HG03159 (cell line): ENCODE results near the gene DNHD1.
"Not testable (repeated sequence)": the region's sequence is repeated elsewhere in the genome, so short reads cannot be mapped to it uniquely, and the experiment has no call there.

Experiments
- ATAC-seq: cut with Tn5 transposase; IDR thresholded peaks from one replicate; pipeline ENCODE4 v1.9.1; 2021; ENCODE audit warnings: mild to moderate bottlenecking, moderate library complexity; ENCODE audit not compliant: unreplicated experiment

DNHD1 gene

DNA sequence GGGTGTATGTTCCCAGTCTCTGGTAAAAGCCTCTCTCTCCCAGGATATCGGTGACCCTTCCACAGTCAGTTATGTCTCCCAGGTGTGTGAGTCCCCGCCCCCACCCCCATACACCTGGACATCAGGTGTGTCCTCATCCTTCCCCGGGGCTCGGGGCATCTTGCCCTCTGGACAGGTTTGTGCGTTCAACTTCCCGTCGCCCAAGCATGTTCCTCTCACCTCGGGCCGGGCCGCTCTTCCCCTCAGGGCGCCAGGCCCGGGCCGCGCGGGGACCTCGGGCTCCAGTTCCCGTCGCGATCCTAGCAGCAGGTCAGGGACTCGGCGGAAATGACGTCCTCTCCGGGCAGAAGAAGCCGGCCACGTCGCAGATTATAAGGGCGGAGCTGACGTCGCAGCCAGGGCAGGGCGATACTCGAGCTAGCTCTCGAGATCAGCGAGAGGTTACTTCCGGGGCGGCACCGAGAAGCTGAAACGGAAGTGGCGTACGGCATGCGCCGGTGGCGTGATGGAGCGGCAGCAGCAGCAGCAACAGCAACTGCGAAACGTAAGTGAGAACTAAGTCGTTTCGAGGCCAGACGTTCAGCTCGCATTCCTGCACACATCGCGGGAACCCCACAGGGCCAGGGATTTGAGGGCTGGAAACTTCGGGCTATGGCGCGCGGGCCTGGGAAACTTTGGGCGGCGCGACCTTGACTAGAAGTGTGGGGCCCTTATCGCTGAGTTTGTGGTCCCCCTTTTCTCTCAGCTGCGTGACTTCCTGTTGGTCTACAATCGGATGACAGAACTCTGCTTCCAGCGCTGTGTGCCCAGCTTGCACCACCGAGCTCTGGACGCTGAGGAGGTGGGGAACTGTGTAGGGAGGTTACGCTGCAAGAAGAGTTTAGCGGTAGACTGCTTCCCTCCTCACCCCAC is 15.8 kb upstream of the DNHD1 start, which contains the start of the genes ARFIP2 and TIMM10B:
Gene ARFIP2 (minus strand): TSS at position 320 of the 912 bp plus-strand sequence. CDS start 910 bp downstream, outside the sequence.
Gene TIMM10B (plus strand): TSS at position 490 of the 912 bp plus-strand sequence. CDS start 16 bp downstream, at position 506.
- peak; percentile 99 for ATAC-seq

DNA sequence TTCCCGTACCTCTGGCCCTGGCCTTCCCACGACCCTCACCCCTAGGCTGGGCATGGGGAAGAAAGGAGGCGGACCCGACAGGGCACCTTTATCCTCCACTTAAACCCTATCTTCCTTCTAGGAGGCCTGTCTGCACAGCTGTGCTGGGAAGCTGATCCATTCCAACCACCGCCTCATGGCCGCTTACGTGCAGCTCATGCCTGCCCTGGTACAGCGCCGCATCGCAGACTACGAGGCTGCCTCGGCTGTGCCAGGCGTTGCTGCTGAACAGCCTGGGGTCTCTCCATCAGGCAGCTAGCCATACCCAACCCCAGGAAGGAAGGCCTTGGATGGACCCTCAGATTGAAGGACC is 15.2 kb upstream of the DNHD1 start:
- peak; percentile 4 for ATAC-seq

DNA sequence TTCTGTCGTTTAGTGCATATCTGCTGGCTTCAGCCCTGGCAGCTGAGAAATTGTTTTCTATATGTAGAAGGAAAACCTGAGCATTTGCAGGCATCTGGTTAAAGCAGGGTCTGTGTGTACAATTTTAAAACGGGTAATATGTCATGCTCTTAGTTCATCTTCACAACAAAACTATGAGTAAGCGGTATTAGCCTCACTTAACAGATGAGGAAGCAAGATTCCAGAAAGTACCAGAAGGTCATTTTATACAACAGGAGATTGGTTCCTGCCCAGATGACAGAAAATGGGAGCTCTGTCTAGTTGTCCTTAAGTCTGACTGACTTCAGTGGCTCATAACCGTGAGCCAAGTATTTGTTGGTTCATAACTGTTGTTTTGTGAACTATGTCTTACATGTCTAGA is 14.6 kb upstream of the DNHD1 start:
- ATAC-seq, result no peak

DNA sequence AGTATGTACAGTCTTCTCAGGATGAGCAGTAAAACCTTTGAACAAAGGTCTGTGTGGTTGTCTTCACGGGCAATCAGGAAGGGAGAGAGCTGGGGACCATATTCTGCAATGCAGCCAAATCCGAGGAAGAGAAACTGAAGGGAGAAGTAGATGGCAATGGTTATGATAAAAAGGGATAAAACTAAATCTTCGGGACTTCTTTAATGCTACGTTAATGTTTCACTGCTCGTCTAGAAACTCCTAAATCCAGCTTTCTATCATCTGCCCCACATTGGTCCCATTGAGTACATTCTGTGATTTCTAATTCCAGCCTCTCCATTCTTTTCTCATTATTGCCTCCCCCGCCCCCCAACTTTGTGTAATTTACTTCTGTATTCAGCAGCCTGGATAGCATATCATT is 14.1 kb upstream of the DNHD1 start:
- ATAC-seq, result no peak

DNA sequence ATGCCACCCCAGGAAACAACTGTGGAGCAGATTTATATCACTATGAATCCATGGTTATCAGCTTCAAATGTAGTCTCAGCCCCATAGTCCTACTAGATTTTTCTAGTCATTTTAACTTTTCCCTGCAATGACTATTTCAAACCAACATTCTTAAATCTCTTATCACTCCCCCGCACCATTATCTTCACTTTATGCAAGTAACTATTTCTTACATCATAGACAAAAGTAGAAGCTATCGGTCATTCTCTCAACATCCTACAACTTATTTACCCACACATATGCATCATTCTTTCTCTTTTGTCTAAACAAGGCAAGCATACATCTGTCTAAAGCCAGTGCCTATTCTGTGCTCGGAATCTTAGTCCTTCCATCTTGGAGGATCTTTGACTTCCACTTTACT is 11.4 kb upstream of the DNHD1 start:
- ATAC-seq, result no peak

DNA sequence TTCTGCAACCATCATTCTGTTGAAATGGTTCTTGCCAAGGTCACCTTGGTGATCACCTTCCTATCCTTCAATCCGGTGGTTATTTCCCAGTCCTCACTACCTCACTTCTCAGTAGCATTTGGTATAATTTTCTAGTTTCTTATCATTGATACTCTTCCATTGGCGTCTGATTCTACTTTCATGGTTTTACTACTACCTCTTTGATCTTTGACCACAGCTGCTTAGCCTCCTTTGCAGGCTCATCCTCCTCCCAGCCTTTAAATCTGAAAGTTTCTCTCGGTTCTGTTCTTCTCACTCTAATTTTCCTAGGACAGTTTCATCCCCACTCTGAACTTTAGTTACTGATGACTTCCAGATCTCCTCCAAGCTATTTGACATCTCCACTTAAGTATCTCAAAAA is 10.8 kb upstream of the DNHD1 start:
- no peak for ATAC-seq

DNA sequence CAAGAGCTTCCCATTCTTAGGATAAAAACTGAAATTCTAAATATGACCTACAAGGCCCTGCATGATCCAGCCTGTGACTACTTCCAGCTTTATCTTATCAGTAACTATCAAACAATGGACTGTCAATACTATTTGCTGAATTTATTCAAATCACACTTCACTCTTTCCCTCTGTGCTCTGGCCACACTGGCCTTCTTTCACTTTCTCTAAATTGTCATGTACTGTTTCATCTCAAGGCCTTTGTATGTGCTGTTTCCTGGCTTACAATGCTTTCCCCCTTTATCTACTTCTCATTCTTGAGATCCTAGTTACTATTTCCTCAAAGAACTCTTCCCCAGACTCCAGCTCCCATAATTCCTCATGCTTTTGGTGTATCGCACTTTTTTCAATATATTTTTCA is 10.1 kb upstream of the DNHD1 start:
- no peak for ATAC-seq

DNA sequence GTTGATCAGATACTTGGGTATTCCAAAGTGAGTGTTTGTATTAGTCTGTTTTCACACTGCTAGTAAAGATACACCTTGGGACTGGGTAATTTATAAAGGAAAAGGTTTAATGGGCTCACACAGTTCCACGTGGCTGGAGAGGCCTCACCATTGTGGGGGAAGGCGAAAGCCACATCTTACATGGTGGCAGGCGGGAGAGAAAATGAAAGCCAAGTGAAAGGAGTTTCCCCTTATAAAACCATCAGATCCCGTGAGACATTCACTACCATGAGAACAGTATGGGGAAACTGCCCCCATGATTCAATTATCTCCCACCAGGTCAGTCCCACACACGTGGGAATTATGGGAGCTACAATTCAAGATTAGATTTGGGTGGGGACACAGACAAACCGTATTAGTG is 8.7 kb upstream of the DNHD1 start:
- no peak for ATAC-seq

DNA sequence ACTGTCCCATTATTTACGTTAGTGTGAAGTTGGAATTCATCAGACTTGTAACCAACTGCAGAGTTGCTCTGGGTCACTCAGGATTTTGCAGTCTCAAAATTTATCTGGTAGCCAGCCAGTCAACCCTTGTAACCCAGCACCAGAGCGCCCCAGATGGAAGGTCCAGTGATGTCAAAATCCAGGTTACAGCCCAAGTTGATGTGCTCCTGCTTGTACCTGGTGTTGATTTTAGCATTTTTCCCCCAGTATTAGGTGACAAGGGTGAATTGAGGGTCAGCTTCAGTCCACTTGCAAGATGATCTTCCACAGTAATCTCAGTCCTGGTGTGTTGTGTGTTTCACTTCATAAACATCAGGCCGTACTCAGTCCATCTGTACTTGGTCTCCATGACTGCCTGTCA is 8.3 kb upstream of the DNHD1 start:
- ATAC-seq, result no peak

DNA sequence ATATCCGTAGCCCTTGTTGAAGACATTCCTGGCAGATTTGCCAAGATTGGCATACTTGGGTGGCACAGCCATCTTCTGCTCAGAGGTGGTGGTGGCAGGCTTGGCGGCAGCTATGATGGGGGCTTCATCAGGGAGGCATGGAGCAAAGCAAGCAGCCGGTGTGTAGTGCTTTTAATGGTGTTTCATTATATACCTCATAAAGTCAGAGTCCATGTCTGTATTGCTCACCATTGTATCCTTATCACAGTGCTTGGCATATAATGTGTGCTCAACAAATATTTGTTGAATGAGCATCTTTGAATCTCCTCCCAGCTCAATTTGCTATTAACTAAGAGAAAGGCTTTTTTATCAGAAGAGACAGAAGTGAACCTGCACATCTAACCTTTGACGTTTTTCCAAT is 7.8 kb upstream of the DNHD1 start:
- no peak for ATAC-seq

DNA sequence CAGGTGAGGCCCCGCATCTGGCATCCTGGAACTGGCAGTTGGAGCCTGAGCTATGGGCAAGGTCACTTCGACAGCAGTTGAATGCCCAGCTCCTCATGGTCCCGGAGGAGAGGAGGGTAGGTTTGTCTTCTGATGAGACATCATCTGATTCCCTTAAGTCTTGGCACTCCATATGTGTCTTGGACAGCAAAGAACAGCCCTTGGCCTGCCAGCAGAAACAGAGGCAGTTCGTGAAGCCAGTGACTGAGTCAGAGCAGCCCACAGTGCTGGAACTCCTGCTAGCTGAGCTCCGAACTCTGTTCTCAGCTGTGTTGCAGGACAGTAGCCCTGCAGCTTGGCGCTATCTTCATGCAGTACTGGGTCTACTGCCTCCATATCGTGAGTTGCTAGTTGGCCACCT is 1.0 kb downstream of the DNHD1 start:
- ATAC-seq, result no peak

DNA sequence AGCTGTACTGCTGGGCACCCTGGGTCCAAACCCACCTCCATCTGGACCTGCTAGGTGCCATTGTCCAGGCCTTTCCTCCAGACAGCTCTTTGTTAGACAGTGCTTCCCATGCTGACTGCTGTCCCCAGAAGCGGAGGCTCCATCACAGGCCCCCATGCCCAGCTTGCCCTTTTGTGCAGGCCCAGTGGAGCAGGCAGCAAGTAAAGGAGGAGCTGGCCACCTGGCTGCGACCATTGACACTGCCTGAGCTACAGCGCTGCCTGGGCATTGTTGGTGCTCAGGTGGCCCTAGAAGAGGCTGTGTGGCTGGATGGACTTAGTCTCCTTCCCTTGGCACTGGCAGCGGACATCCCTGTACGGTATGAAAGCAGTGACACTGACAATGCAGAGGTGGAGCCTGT is 1.5 kb downstream of the DNHD1 start:
- no peak for ATAC-seq

DNA sequence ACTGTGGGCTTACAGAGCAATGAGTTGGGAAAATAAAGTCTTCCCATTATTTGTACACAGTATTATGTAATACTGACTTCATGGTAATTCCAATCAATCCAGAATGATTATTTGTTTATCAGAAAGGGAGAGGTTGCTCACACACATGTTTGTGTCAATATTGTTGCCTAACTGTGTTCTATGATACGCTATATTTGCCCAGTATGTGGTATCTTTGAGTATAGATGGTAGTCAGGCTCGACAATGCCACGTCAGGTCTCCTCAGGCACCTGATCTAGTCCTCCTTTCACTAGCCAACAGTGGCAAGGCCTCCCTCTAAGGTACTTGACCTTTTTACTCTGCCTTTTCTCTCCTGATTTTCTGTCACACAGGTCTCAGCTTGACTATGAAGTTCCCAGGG is 5.3 kb downstream of the DNHD1 start:
- ATAC-seq, result no peak

DNA sequence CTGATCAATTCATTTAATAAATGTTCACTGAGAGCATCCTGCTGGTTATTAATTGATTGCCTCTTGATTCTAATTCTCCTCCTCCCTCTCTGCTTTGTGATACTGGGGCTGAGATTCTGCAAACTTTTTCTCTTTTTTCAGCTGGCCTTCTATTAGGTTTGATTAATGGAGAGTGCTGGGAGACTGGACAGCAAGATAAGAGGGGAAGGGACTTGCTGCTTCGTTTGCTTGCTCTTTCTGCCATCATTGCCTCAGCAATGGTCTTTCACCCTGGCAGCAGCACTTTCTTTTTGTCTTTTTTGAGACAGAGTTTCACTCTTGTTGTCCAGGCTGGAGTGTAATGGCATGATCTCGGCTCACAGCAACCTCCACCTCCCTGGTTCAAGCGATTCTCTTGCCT is 7.1 kb downstream of the DNHD1 start:
- ATAC-seq, result no peak

DNA sequence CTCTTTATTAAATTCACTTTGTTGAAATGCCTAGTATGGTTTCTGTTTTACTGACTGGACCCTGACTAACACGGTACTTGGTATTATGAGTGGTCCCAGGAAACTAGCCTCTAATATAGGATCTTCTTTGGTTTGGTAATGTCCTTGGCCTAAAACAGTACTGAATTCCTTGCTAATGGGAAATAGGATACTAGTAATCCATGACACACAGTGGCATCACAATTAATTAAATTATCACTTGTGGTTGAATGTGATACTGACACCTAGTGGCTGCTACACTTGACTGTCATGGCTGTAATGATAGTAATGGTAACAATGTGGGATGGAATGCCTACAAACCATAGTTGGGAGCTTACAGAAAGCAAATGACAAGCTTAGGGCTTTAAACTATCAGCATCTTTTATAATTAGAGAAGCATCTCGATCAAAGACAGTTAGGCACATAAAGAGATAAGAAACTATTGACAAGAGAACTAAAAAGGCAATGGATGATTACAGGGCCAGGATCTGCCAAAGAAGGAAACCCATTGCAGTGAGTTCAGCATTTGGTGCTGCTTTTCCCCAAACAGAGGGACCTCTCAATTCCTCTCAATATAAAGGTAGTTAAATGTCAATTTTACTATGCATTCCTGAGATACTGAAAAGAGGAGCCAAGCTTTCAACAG is 8.6 kb downstream of the DNHD1 start:
- no peak for ATAC-seq

DNA sequence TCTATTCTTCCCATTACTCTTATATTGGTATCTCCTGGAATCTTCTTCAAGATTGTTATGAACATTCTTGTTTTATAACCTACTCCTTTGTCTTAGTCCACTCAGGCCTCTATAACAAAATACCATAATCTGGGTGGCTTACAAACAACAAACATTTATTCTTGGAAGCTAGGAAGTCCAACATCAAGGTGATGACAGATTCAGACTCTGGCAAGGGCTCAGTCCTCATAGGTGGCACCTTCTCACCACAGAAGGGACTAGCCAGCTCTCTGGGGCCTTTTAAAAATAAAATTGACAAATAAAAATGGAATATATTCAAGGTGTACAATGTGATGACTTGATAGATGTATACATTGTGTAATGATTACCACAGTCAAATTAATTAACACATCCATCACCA is 19.8 kb downstream of the DNHD1 start:
- ATAC-seq, result no peak

DNA sequence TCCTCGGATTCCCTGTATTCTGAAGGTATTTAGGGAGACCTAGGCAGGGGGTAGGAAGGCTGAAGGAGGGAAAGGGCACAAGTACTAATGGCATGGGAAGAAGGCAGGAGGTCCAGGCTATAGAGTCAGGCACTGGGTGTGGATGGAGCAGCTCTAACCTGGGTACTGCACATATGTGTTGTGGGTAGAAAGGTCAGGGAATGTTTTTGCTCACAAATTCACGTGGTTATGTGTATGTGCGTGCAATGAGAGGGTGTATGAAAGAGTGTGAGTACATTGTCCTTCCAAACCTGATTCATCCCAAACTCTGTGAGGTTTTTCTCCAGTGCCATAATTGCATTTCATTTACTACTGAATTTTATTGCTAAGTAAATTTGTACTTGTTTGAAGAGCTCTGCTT is 23.2 kb downstream of the DNHD1 start:
- ATAC-seq, result no peak

DNA sequence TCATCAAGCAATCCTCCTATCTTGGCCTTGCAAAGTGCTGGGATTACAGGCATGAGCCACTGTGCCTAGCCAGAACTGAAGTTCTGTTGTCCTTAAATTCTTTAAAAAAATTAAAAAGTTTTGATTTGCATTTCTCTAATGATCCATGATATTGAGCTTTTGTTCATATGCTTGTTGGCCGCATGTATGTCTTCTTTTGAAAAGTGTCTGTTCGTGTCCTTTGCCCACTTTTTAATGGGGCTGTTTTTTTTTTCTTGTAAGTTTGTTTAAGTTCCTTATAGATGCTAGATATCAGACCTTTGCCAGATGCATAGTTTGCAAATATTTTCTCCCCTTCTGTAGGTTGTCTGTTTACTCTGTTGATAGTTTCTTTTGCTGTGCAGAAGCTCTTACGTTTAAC is 24.9 kb downstream of the DNHD1 start:
- not testable (repeated sequence) for ATAC-seq

DNA sequence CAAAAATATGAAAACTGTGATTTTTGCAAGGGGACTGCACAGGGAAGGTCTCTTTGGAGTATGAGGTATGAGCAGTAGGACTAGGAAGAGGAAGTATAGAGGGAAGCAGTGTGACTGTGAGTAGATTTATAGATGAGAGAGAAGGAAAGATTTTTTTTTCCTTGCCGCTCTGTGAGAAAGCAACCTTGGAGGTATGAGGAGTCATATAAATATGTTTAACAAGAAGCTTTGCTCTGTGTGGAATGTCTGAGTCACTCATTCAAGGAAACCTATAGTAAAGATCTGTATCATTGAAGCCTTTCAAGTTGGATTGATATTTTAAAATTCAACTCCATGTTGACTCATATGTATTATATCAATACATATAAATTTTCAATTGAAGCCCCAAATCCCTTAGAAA is 26.2 kb downstream of the DNHD1 start:
- ATAC-seq, result no peak

DNA sequence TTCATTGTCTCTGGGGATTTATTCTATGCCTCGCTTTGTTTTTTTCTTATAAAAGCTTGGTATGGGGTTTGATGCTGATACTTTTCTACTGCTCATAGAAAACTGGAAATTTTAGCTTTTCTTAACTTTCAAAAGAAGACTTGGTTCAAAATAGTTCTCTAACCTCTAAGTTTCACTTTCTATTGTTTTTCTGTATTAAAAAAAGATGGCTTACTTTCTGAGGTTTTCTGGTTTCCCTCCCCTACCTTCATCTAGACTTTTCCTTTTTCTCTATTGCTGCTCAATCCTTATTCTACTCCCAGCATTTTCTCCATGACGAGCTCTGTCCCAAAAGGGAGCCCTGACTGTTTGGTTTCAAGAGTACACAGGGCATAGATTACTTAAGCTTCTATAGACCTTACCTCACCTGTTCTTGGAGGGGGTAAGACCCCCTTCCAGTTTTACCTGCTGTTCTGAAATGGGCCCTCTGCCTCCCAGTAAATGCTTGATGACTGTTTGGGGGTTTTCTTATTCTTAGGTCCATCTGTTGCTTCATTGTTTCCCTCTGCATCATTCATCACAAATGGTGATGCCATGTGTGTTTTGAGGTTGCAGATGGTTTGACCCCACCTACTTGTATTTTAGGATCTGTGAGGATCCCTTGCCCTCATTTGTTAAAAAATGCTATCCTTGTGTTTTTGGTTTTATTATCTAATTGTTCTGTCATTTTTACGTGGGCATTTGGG is 29.5 kb downstream of the DNHD1 start:
- ATAC-seq, result no peak

DNA sequence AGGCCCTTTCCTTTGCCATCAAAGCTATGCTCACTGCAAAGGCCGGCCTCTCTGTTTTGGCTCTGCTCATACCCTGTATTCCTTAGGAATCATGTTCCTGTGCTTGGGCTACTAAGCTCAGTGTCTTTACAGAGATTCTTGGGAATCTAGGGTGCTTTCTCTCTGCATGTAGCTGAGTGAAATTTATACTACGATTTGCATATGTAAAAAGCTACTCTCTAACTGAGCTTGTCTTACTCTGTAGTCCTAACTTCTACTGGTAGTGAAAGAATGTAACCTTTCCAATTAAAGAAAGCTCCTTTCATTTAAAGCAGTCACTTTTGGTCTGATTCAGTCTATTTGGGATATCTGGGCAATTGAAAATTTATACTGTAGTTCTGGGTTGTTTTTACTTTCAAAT is 32.2 kb downstream of the DNHD1 start:
- no peak for ATAC-seq

DNA sequence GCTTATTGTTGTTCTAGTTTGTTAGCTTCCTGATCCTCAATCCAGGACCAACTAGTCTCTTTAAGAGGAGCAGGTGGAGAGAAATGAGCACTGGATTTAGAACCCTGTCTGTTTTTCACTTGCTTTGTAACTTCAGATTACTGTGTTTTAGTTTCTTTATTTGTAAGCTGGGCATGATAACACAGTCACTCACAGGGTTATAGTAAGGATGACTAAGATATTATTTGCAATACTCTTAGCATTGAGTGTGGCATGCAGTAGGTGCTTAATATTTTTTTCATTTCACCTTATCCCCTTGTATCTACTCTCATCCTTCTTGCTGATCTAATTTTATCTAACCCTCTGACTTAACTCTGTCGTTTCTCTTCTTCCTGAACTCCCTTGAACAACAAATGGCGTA is 33.8 kb downstream of the DNHD1 start:
- ATAC-seq, result no peak
